Muscle of leg (tissue), 16 donors: ENCODE data around the gene RBM46. TPM values are rescaled to one million over a fixed set of nuclear protein-coding genes. Genes with fewer than 3 reads are reported as not detected.

Experiments
- DNase-seq: peaks from one replicate; pipeline ENCODE4 v3.0.0; 2013
- H3K27ac ChIP-seq: one replicate; pipeline ENCODE4 v1.5.1; 2013; ENCODE audit warnings: mild to moderate bottlenecking, low read length, control low read depth
- H3K27me3 ChIP-seq: one replicate; pipeline ENCODE4 v1.6.1; 2013; ENCODE audit warnings: low read length; ENCODE audit not compliant: control insufficient read depth, insufficient read depth
- H3K36me3 ChIP-seq: one replicate; pipeline ENCODE4 v1.6.1; 2013; ENCODE audit warnings: low read length; ENCODE audit not compliant: control insufficient read depth, insufficient read depth
- H3K4me1 ChIP-seq: one replicate; pipeline ENCODE4 v1.6.1; 2013; ENCODE audit warnings: low read length; ENCODE audit not compliant: control insufficient read depth, insufficient read depth
- H3K4me3 ChIP-seq: one replicate; pipeline ENCODE4 v1.5.1; 2013; ENCODE audit warnings: low read length, control low read depth
- H3K9me3 ChIP-seq: replicated peaks from 2 replicates; pipeline ENCODE4 v1.6.1; 2013; ENCODE audit warnings: low read depth, low read length; ENCODE audit not compliant: control insufficient read depth
- WGBS: methylation state at CpG from one replicate; pipeline ENCODE4 v1.1.5; 2013; ENCODE audit warnings: missing lambda C conversion rate; ENCODE audit not compliant: insufficient coverage; 5-methylcytosine and 5-hydroxymethylcytosine counted together
- long read RNA-seq, 11 donors: transcript quantifications; one replicate each; lab custom pipeline, GENCODE V29; 2026
- polyA plus RNA-seq, 8 donors: library from polyadenylated mRNA; unstranded; fragments of 120-200 nt; gene quantifications; one replicate each; pipeline versions ENCODE4 v1.2.1 to v1.2.3, GENCODE V29; 2013; ENCODE audit warnings: inconsistent platforms in 1 of 8, low replicate concordance in 1 of 8; ENCODE audit not compliant: insufficient read length in 8 of 8, insufficient read depth in 1 of 8
- total RNA-seq: library from RNA; stranded (reverse); fragments of 120-200 nt; gene quantifications from one replicate; pipeline ENCODE4 v1.2.4, GENCODE V29; 2013

Gene RBM46
- total RNA-seq (0.09 TPM), polyA plus RNA-seq (under 1 TPM in 5 of 8 donors, not detected in 3; 0.03 to 0.11 (median 0.06) TPM)
- long read RNA-seq, donor 1: 0 reads
- long read RNA-seq, donor 2: 0 reads
- long read RNA-seq, donor 3: 0 reads
- long read RNA-seq, donor 4: 0 reads
- long read RNA-seq, donor 5: 0 reads
- long read RNA-seq, donor 6: 0 reads
- long read RNA-seq, donor 7: 0 reads
- long read RNA-seq, donor 8: 0 reads
- long read RNA-seq, donor 9: 0 reads
- long read RNA-seq, donor 10: 0 reads
- long read RNA-seq, donor 11: 0 reads

- DNase-seq: no peak
- H3K36me3 ChIP-seq: no peaks in the 10 kb centered on the region
- H3K4me1 ChIP-seq: no peaks in the 10 kb centered on the region
- WGBS: 74% methylated on average over 76 of the region's 76 CpGs
- H3K27ac ChIP-seq: no peak within 1 kb of the TSS
- no peak within 1 kb of the TSS for H3K4me3 ChIP-seq
- peaks cover 2% of the 10 kb centered on the region for H3K27me3 ChIP-seq
- H3K9me3 ChIP-seq: no peaks in the 10 kb centered on the region
Measured at GRCh38 chr4:154781126-154781982, at the start of gene RBM46. Gene RBM46 (plus strand): TSS chr4:154781272. CDS start chr4:154796753, 15,481 bp downstream.

GRCh38 chr4:154731756-154732155, 49.3 kb upstream of the RBM46 start:
- no peak for DNase-seq
- no peaks in the 10 kb centered on the region for H3K9me3 ChIP-seq
- no peak overlapping the region for H3K4me3 ChIP-seq
- H3K27me3 ChIP-seq: no peaks in the 10 kb centered on the region
- no peaks in the 10 kb centered on the region for H3K4me1 ChIP-seq
- no peaks in the 10 kb centered on the region for H3K36me3 ChIP-seq
- H3K27ac ChIP-seq: no peak overlapping the region

- no peak for DNase-seq
- WGBS: 94% methylated on average over 4 of the region's 4 CpGs
- no peaks in the 10 kb centered on the region for H3K27me3 ChIP-seq
- H3K9me3 ChIP-seq: no peaks in the 10 kb centered on the region
- no peak overlapping the region for H3K4me3 ChIP-seq
- no peak overlapping the region for H3K27ac ChIP-seq
- H3K4me1 ChIP-seq: no peaks in the 10 kb centered on the region
- H3K36me3 ChIP-seq: no peaks in the 10 kb centered on the region
Measured at GRCh38 chr4:154732669-154733068, 48.4 kb upstream of the RBM46 start.

GRCh38 chr4:154736770-154737169, 44.3 kb upstream of the RBM46 start:
- Histone ChIP-seq H3K9me3 (no peaks in the 10 kb centered on the region), H3K27ac (no peak overlapping the region), H3K36me3 (no peaks in the 10 kb centered on the region), H3K4me1 (peaks cover 6% of the 10 kb centered on the region), H3K4me3 (no peak overlapping the region), H3K27me3 (peaks cover 18% of the 10 kb centered on the region)
- DNase-seq: no peak
- WGBS: no CpG with 5 or more reads among the region's 1 CpG

- no peak overlapping the region for H3K27ac ChIP-seq
- no peaks in the 10 kb centered on the region for H3K9me3 ChIP-seq
- H3K27me3 ChIP-seq: peaks cover 35% of the 10 kb centered on the region
- no peak overlapping the region for H3K4me3 ChIP-seq
- H3K4me1 ChIP-seq: peaks cover 22% of the 10 kb centered on the region
- no peak for DNase-seq
- WGBS: no CpG with 5 or more reads among the region's 2 CpGs
- H3K36me3 ChIP-seq: no peaks in the 10 kb centered on the region
Measured at GRCh38 chr4:154738426-154738825, 42.6 kb upstream of the RBM46 start.

GRCh38 chr4:154739111-154739510, 42.0 kb upstream of the RBM46 start:
- DNase-seq: no peak
- Histone ChIP-seq H3K36me3 (no peaks in the 10 kb centered on the region), H3K9me3 (no peaks in the 10 kb centered on the region), H3K4me1 (peaks cover 29% of the 10 kb centered on the region), H3K27ac (no peak overlapping the region), H3K27me3 (peaks cover 42% of the 10 kb centered on the region), H3K4me3 (no peak overlapping the region)

GRCh38 chr4:154740462-154740861, 40.6 kb upstream of the RBM46 start:
- WGBS: 44% methylated on average over 20 of the region's 24 CpGs
- Histone ChIP-seq H3K36me3 (no peaks in the 10 kb centered on the region), H3K27me3 (peaks cover 55% of the 10 kb centered on the region), H3K4me3 (no peak overlapping the region), H3K9me3 (no peaks in the 10 kb centered on the region), H3K27ac (no peak overlapping the region), H3K4me1 (peaks cover 35% of the 10 kb centered on the region)
- DNase-seq: no peak

GRCh38 chr4:154741131-154741665, 39.9 kb upstream of the RBM46 start:
- no peak overlapping the region for H3K4me3 ChIP-seq
- DNase-seq: peak; percentile 2
- peaks cover 35% of the 10 kb centered on the region for H3K4me1 ChIP-seq
- 22% methylated on average over 14 of the region's 20 CpGs for WGBS
- H3K9me3 ChIP-seq: no peaks in the 10 kb centered on the region
- H3K27ac ChIP-seq: no peak overlapping the region
- H3K36me3 ChIP-seq: no peaks in the 10 kb centered on the region
- peaks cover 55% of the 10 kb centered on the region for H3K27me3 ChIP-seq

- Histone ChIP-seq H3K4me3 (no peak overlapping the region), H3K9me3 (no peaks in the 10 kb centered on the region), H3K27ac (no peak overlapping the region), H3K27me3 (peaks cover 57% of the 10 kb centered on the region), H3K4me1 (peaks cover 35% of the 10 kb centered on the region), H3K36me3 (no peaks in the 10 kb centered on the region)
- 1% methylated on average over 31 of the region's 49 CpGs for WGBS
- DNase-seq: peak; percentile 8
Measured at GRCh38 chr4:154741922-154742850, 38.9 kb upstream of the RBM46 start.
